IPS DF 4.7 (cell line): ENCODE measurements around the gene CD300LF.

Source experiments
- DNase-seq: peaks from one replicate; pipeline ENCODE4 v3.0.0-alpha.2; 2013; ENCODE audit warnings: low spot score; ENCODE audit errors: extremely low read depth

Gene CD300LF

GRCh38 chr17:74730491-74731346, 18.0 kb upstream of the CD300LF start:
- DNase-seq: no peak

GRCh38 chr17:74729866-74730265, 17.1 kb upstream of the CD300LF start:
- DNase-seq: no peak

- no peak for DNase-seq
Measured at GRCh38 chr17:74729368-74729767, 16.6 kb upstream of the CD300LF start.

GRCh38 chr17:74728702-74729075, 16.0 kb upstream of the CD300LF start:
- no peak for DNase-seq

- no peak for DNase-seq
Measured at GRCh38 chr17:74728033-74728701, 15.4 kb upstream of the CD300LF start.

GRCh38 chr17:74725111-74725510, 12.4 kb upstream of the CD300LF start:
- DNase-seq: no peak

- DNase-seq: no peak
Measured at GRCh38 chr17:74723891-74724290, 11.2 kb upstream of the CD300LF start.

GRCh38 chr17:74722782-74723181, 10.1 kb upstream of the CD300LF start:
- no peak for DNase-seq

GRCh38 chr17:74720506-74720905, 7.8 kb upstream of the CD300LF start:
- no peak for DNase-seq

- no peak for DNase-seq
Measured at GRCh38 chr17:74715144-74715543, 2.4 kb upstream of the CD300LF start.

- no peak for DNase-seq
Measured at GRCh38 chr17:74713171-74713755, 540 bp upstream of the CD300LF start.

GRCh38 chr17:74712301-74712700, 422 bp downstream of the CD300LF start:
- no peak for DNase-seq

- no peak for DNase-seq
Measured at GRCh38 chr17:74711058-74711824, 1.5 kb downstream of the CD300LF start.

- no peak for DNase-seq
Measured at GRCh38 chr17:74704544-74704943, 8.2 kb downstream of the CD300LF start.

- no peak for DNase-seq
Measured at GRCh38 chr17:74703311-74703710, 9.4 kb downstream of the CD300LF start.

GRCh38 chr17:74702116-74702871, 10.4 kb downstream of the CD300LF start:
- no peak for DNase-seq

- DNase-seq: no peak
Measured at GRCh38 chr17:74699236-74699635, 13.5 kb downstream of the CD300LF start.

- DNase-seq: no peak
Measured at GRCh38 chr17:74698069-74698468, 14.7 kb downstream of the CD300LF start.

GRCh38 chr17:74697515-74697914, 15.2 kb downstream of the CD300LF start:
- no peak for DNase-seq

- no peak for DNase-seq
Measured at GRCh38 chr17:74695629-74696028, 17.1 kb downstream of the CD300LF start.

- no peak for DNase-seq
Measured at GRCh38 chr17:74694081-74694480, 18.6 kb downstream of the CD300LF start.
